Endothelial cell of umbilical vein (primary cell): ENCODE data around the gene C19orf25. TPM values are rescaled to one million over a fixed set of nuclear protein-coding genes. Genes with fewer than 3 reads are reported as not detected.

Experiments used
- BruUV-seq: library from RNA; stranded (reverse); fragments of 400-500 nt; replicated peaks from 2 replicates; lab custom pipeline; 2021; lab: Mats Ljungman, UMichigan
- CTCF ChIA-PET: fragments of 300-600, 350-600 bp; sonication (Branson Sonifier 250); formaldehyde crosslinking; loops from one replicate; lab custom pipeline; 2021; ENCODE audit warnings: antibody characterized with exemption, inconsistent platforms; lab: Charles Lee
- POLR2A ChIA-PET: fragments of 300-600, 350-600 bp; sonication (Branson Sonifier 250); formaldehyde crosslinking; loops from one replicate; lab custom pipeline; 2021; ENCODE audit warnings: antibody characterized with exemption, inconsistent platforms; lab: Charles Lee
- DNase-seq: peaks from one replicate; pipeline ENCODE4 v3.0.0-alpha.2; 2011; ENCODE audit warnings: low read depth, low spot score
- FAIRE-seq: peaks from 2 replicates; lab custom pipeline; 2011; peaks lifted over from hg19 to GRCh38; lab: Jason Lieb, UNC
- H2AFZ ChIP-seq: 2 replicates; pipeline ENCODE4 v1.6.0; 2012; ENCODE audit warnings: low read depth, low read length, control low read depth, inconsistent platforms
- H3K27ac ChIP-seq: 2 replicates; pipeline ENCODE4 v1.5.1; 2011; ENCODE audit warnings: low read depth, mild to moderate bottlenecking, control low read depth, low read length, moderate library complexity; ENCODE audit not compliant: insufficient read depth
- H3K27me3 ChIP-seq, 2 experiments: 2 replicates each; pipeline versions ENCODE4 v1.6.0 to v1.6.1; 2011; ENCODE audit warnings: low read length in 2 of 2, mixed read lengths in 1 of 2; ENCODE audit not compliant: control insufficient read depth in 2 of 2, insufficient read depth in 2 of 2
- H3K36me3 ChIP-seq, 2 experiments: 2 replicates in 1 of 2; 3 replicates in 1 of 2; pipeline ENCODE4 v1.5.1; 2011; ENCODE audit warnings: low read length in 2 of 2, mild to moderate bottlenecking in 1 of 2, moderate library complexity in 1 of 2; ENCODE audit not compliant: control insufficient read depth in 2 of 2, insufficient read depth in 2 of 2; ENCODE audit errors: extremely low read depth in 1 of 2
- H3K4me1 ChIP-seq: 3 replicates; pipeline ENCODE4 v1.5.1; 2011; ENCODE audit warnings: mild to moderate bottlenecking, low read length; ENCODE audit not compliant: control insufficient read depth, insufficient read depth; ENCODE audit errors: extremely low read depth
- H3K4me2 ChIP-seq: 2 replicates; pipeline ENCODE4 v1.6.1; 2011; ENCODE audit warnings: low read length, control low read depth, mixed read lengths; ENCODE audit not compliant: insufficient read depth
- H3K4me3 ChIP-seq, 3 experiments: fragments of 200-600 bp in 1 of 3; sonication (generic), shearing (Covaris generic) in 1 of 3; replicated peaks in 1 of 3; 2 replicates each; pipeline ENCODE4 v1.5.1; 2011 to 2016; ENCODE audit warnings: control low read depth in 3 of 3, low read length in 3 of 3, mild to moderate bottlenecking in 2 of 3, inconsistent platforms in 1 of 3, low read depth in 1 of 3, moderate library complexity in 1 of 3; ENCODE audit not compliant: insufficient read depth in 1 of 3
- H3K79me2 ChIP-seq: 2 replicates; pipeline ENCODE4 v1.6.0; 2012; ENCODE audit warnings: low read length, inconsistent platforms; ENCODE audit not compliant: control insufficient read depth, insufficient read depth
- H3K9ac ChIP-seq: replicated peaks from 2 replicates; pipeline ENCODE3; 2011; ENCODE audit warnings: low read length, control low read depth; ENCODE audit not compliant: insufficient read depth; ENCODE audit errors: extremely low read depth
- H3K9me1 ChIP-seq: replicated peaks from 3 replicates; pipeline ENCODE4 v1.6.0; 2011; ENCODE audit warnings: mild to moderate bottlenecking, low read length; ENCODE audit not compliant: control insufficient read depth, insufficient read depth; ENCODE audit errors: extremely low read depth
- H3K9me3 ChIP-seq: replicated peaks from 2 replicates; pipeline ENCODE4 v1.5.1; 2012; ENCODE audit warnings: low read length, inconsistent platforms; ENCODE audit not compliant: control insufficient read depth, insufficient read depth
- H4K20me1 ChIP-seq: replicated peaks from 2 replicates; pipeline ENCODE3; 2011; ENCODE audit warnings: mild to moderate bottlenecking, low read length; ENCODE audit not compliant: control insufficient read depth, insufficient read depth; ENCODE audit errors: extremely low read depth
- CTCF ChIP-seq, 2 donors: IDR thresholded peaks; 1 replicate in 1 of 2; 2 replicates in 1 of 2; pipeline ENCODE4 v1.5.1; 2011; ENCODE audit warnings: low read length in 2 of 2, mild to moderate bottlenecking in 2 of 2, moderate library complexity in 2 of 2, control low read depth in 1 of 2, inconsistent platforms in 1 of 2, low read depth in 1 of 2; ENCODE audit not compliant: insufficient read depth in 1 of 2; ENCODE audit errors: extremely low read depth in 1 of 2
- EZH2 ChIP-seq: IDR thresholded peaks from 2 replicates; pipeline ENCODE4 v1.6.1; 2012; ENCODE audit warnings: borderline replicate concordance, low read depth, mild to moderate bottlenecking, moderate library complexity, low read length, inconsistent platforms; ENCODE audit not compliant: severe bottlenecking
- FOS ChIP-seq: IDR thresholded peaks from 2 replicates; pipeline ENCODE4 v1.6.1; 2011; ENCODE audit warnings: mild to moderate bottlenecking, low read length, moderate library complexity, borderline replicate concordance; ENCODE audit not compliant: insufficient read depth
- GATA2 ChIP-seq: IDR thresholded peaks from 2 replicates; pipeline ENCODE4 v1.7.0; 2011; ENCODE audit warnings: low read depth, mild to moderate bottlenecking, moderate library complexity, mixed read lengths, low read length; ENCODE audit not compliant: insufficient read length, insufficient read depth
- JUN ChIP-seq: IDR thresholded peaks from 2 replicates; pipeline ENCODE4 v1.6.1; 2011; ENCODE audit warnings: borderline replicate concordance, low read depth; ENCODE audit not compliant: insufficient read length, insufficient read depth
- MYC ChIP-seq: IDR thresholded peaks from one replicate; pipeline ENCODE4 v1.6.1; 2011; ENCODE audit warnings: mild to moderate bottlenecking, low read depth, low read length
- POLR2A ChIP-seq: IDR thresholded peaks from 2 replicates; pipeline ENCODE4 v1.6.1; 2012; ENCODE audit warnings: low read depth, mild to moderate bottlenecking, control low read depth, low read length
- POLR2AphosphoS5 ChIP-seq: IDR thresholded peaks from 2 replicates; pipeline ENCODE4 v1.6.1; 2012; ENCODE audit warnings: low read depth, mild to moderate bottlenecking, control low read depth, low read length, moderate library complexity; ENCODE audit not compliant: insufficient read depth
- dilution Hi-C: fragments of 300-500 bp; cut with MboI; formaldehyde crosslinking; loops from one replicate; pipeline ENCODE4 v1.15.0; 2019; ENCODE audit warnings: low sequenced_read_pairs; ENCODE audit not compliant: extremely low pct_ligation_motif_present
- intact Hi-C: fragments of 100-400 bp; cut with micrococcal nuclease; formaldehyde crosslinking; loops from one replicate; pipeline ENCODE4 v1.10.0; 2022
- polyA plus RNA-seq, 4 experiments: library from polyadenylated mRNA; depleted of rRNA in 3 of 4; stranded (reverse) in 3 of 4; unstranded in 1 of 4; fragments of >200 nt; gene quantifications; 2 replicates each; pipeline versions ENCODE4 v1.2.1 to v1.2.3, GENCODE V29; 2011 to 2012; ENCODE audit warnings: missing spikeins in 1 of 4
- total RNA-seq: library from RNA; stranded (reverse); gene quantifications from 2 replicates; pipeline ENCODE4 v1.2.3, GENCODE V29; 2021
- TF ChIP-seq, protein P1 (sequence below): IDR thresholded peaks from 2 replicates; pipeline ENCODE4 v1.6.1; 2011; ENCODE audit not compliant: insufficient read depth, insufficient read length

Gene C19orf25
- total and polyA plus RNA-seq, 2 donors (not counting 3 experiments of a cell fraction or from before 2014, with no cell fraction given), result 28.0 to 34.6 TPM

- no peaks in the 10 kb centered on the region for H3K79me2 ChIP-seq
- dilution Hi-C loops (no loop called here), intact Hi-C loops (loop anchor here (1.0 to 2.0 kb wide), 2 partner anchors 10 to 19 kb away; partner anchors contain the start of gene C19orf25)
- BruUV-seq, result no TSS peak
- no peaks in the 10 kb centered on the region for H4K20me1 ChIP-seq
- no peak for FAIRE-seq
- H3K27me3 ChIP-seq, result peaks cover 0 to 6% of the 10 kb centered on the region in 2 experiments
- no peak overlapping the region for H3K9ac ChIP-seq
- TF ChIP-seq POLR2A (peak; percentile 20), GATA2 (no peak)
- H3K27ac ChIP-seq, result no peak overlapping the region
- no peak for DNase-seq
- peaks cover 10% of the 10 kb centered on the region for H3K4me1 ChIP-seq
- peak overlapping the region; percentile 66 for H2AFZ ChIP-seq
- H3K9me1 ChIP-seq, result no peaks in the 10 kb centered on the region
- CTCF ChIA-PET, result interaction anchor here (2.0 kb wide), 1 partner anchor 13 kb away, joined by 8 read pairs; no protein-coding TSS in a partner anchor
- peak overlapping the region; percentile 37 for H3K4me2 ChIP-seq
- POLR2A ChIA-PET, result no interaction called here
- H3K4me3 ChIP-seq, result peak overlapping the region; percentile 9 to 51 (median 11)
- H3K36me3 ChIP-seq, result no peaks in the 10 kb centered on the region
- H3K9me3 ChIP-seq, result no peaks in the 10 kb centered on the region
These were observed 10.7 kb upstream of the C19orf25 start for GRCh38 chr19:1489463-1490310.

- no peak for FAIRE-seq
- Histone ChIP-seq H3K79me2 (no peaks in the 10 kb centered on the region), H3K27ac (no peak overlapping the region), H2AFZ (no peak overlapping the region), H3K4me1 (peaks cover 10% of the 10 kb centered on the region), H3K9me1 (no peaks in the 10 kb centered on the region), H3K27me3 (peaks cover 0 to 6% of the 10 kb centered on the region in 2 experiments), H3K4me2 (no peak overlapping the region), H4K20me1 (no peaks in the 10 kb centered on the region), H3K9me3 (no peaks in the 10 kb centered on the region), H3K9ac (no peak overlapping the region), H3K36me3 (no peaks in the 10 kb centered on the region), H3K4me3 (no peak overlapping the region)
- ChIA-PET CTCF (no interaction called here), POLR2A (no interaction called here)
- no peak for DNase-seq
- intact Hi-C loops (no loop called here), dilution Hi-C loops (no loop called here)
- BruUV-seq, result no TSS peak
- no peak for TF ChIP-seq FOS
- TF ChIP-seq, protein P1, sequence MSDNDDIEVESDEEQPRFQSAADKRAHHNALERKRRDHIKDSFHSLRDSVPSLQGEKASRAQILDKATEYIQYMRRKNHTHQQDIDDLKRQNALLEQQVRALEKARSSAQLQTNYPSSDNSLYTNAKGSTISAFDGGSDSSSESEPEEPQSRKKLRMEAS, result no peak
- TF ChIP-seq POLR2AphosphoS5, result no peak
- TF ChIP-seq GATA2, result no peak
- TF ChIP-seq EZH2, result no peak
- TF ChIP-seq MYC, result no peak
- TF ChIP-seq JUN, result no peak
- TF ChIP-seq CTCF (IDR thresholded peaks at IDR 0.05; ENCODE audit: extremely low read depth in 1 of 2, insufficient read depth in 1 of 2, low read depth in 1 of 2, low read length in 2 of 2), result no peak
- TF ChIP-seq POLR2A, result no peak
These were observed 9.2 kb upstream of the C19orf25 start for GRCh38 chr19:1488282-1488601.
